Measurements from ENCODE around the gene PDLIM4.

PDLIM4 gene, protein sequence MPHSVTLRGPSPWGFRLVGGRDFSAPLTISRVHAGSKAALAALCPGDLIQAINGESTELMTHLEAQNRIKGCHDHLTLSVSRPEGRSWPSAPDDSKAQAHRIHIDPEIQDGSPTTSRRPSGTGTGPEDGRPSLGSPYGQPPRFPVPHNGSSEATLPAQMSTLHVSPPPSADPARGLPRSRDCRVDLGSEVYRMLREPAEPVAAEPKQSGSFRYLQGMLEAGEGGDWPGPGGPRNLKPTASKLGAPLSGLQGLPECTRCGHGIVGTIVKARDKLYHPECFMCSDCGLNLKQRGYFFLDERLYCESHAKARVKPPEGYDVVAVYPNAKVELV

DNA sequence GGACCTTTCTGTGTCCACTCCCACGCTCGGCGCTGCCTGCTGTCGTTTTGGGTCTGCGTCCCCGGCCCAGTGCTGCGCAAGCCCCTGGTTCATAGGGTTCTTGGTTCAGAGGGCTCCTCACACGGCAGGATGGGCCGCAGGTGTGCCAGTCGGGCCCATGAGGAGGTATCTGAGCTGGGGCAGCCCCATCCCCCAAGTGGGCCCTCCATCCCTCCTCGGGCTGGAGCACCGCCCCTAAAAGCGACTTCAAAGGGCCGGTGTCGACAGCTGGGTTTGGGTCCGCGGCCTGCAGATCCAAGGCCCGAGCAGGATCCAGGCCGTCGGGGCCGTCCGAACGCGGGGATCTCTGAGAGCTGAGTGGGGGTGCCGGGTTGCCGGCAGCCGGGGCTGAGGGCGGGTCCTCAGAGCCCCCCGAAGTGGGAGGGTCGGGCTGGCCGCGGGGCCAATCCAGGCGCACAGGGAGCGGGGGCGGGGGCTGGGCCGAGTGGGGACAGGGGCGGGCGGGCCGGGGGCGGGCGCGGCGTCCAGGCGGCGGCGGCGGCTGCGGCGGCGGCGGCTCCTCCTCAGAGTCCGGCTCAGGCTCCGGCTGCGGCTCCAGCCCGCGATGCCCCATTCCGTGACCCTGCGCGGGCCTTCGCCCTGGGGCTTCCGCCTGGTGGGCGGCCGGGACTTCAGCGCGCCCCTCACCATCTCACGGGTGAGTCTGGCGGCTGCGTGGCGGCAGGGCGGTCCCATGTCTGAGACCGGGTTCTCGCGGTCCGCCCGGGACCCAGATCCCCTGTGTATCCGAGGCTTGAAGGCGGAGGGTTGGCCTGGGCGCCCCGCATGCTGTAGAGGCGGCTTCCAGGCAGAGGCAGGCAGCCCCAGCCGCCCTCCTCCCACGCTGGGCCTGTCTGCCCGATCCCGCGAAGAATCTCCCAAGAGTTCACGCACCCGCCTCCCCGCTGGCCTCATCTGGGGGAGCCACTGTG lies at the start of gene PDLIM4:
Gene PDLIM4, plus strand, starts transcription at position 566 of the 971 bp plus-strand sequence. Its CDS starts 39 bp downstream, at position 605.
- no peak for DNase-seq

DNA sequence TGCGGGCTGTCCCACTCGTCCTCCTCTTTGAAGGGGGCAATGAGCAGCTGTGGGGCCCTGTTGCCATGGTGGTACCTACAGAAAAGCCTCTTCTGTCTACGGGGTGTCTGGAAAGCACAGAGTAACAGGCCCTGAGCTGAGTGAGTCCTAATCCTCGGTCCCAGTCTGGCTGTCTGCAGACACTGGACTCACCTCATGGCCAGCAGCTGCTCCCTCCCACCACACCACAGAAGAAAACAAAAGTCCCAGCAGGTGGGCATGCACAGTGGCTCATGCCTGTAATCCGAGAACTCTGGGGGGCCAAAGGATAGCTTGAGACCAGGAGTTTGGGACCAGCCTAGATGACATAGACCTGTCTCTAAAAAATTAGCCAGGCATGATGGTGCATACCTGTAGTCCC lies 49.7 kb upstream of the PDLIM4 start:
- no peak for DNase-seq

DNA sequence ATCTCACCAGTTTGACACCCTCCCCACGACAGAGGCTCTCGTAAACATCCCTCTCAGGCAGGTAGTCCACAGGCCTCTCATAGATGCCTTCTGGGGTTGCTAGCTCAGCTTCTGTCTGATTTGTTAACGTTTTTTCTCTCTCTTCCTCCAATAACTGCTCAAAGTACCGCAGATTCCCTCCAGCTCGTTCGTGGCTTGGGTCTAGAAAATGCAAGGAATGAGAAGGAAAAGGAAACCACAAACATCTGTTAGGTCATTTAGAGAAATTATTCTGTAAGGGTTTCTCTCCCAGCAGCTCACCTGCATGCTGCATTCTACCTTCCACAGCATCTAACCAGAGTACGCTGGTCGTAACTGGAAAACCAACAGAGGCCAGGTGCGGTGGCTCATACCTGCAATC lies 48.4 kb upstream of the PDLIM4 start:
- DNase-seq: no peak

DNA sequence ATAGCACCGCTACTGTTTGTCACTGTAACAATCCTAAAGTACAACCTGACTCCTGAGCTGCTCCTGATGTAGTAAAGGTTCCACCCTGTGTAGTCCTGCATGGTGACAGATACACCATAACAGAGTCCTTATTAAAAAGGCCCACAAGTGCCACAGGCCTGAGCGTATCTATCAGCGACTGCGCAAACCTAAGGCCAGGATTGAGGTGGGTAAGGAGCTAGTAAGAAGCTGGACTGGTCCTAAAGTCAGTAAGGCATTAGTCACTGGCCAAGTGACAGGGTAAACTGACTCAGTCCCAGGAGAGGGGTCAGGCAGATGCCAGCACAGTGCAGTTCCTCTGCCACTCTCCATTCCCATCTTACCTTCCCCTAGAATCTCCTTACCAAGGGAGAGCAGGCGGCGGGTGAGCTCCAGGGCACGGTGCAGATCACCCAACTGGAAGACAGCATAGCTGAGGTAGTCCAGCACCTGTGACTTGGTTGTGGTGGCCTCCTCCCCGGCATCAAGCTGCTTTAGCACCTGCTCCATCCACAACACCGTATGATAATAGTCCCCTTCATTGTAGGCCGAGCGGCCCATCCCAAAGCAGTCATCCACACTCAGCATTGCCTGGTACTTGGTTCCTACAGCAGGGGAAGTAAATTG lies 47.5 kb upstream of the PDLIM4 start:
- no peak for DNase-seq

DNA sequence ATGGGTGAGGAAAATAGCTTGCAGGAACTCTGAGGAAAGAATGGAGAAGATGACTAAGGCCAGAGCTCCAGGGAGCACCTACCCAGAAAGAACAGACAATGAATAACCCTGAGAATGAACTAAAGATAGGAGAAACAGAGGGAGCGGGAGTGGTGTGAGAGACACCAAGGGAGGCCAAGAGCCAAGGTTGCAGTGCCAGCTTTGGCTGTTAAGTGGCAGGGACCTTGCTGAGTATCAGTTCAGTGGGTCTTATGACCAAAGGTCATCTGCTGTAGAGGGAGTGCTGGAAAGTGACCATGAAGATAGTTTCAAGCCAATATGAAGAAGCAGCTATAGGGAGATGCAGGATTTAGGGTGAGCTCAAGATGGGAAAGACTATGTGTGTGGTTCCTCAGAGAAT lies 46.6 kb upstream of the PDLIM4 start:
- no peak for DNase-seq

DNA sequence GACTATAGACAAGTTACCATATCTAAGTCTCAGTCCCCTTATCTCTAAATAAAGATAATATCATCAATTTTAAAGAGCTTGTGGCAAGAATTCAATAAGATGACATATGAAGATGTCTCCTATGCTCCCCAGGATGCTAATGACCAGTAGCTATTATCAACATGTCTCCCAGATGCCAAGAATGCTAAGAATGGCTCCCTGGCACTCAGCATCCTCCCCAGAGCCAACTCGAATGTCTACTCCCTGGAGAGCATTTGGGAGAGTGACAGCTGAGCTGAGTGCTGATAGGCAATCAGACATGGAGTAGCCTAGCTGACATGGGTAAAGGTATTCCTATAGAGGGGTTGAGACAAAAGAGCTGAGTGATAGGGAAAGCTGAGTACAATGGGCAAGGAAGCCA lies 45.7 kb upstream of the PDLIM4 start:
- DNase-seq: no peak

DNA sequence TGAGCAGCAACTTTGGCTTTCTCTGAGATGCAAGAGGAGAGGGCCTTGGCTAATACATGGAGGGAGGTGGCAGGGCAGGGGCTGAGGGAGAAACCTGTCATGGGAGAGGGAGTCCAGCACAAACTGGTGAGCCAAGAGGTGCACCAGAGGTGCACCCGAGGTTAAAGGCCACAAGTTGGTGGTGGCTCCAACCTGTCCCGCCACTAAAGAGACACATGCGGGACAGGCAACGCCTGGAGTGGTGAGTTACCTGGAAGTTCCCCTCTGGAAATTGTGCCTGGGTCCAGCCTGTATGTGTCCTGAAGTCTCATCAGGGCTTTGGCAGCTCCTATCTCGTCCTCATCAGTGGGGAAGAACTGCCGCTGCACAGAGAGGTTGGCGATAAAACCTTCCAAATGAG lies 43.8 kb upstream of the PDLIM4 start:
- no peak for DNase-seq

DNA sequence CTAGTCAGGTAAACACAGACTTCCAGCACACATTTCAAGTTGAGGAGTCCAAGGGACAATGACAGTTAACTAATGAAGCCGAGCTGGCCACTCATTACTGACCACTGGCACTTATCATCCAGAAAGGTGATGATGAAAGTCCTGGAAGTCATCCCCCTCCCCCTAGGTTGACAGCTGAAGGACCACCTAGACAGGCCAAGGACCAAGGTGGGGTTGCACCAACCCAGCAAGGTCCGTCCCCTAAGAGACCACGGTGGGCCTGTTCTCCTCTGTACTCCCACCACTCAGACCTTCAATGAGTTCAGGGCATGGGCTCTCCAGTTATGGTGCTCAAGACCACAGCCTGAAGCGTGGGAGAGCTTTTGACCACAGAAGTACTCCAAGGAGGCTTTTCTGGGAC lies 43.0 kb upstream of the PDLIM4 start:
- DNase-seq: no peak

DNA sequence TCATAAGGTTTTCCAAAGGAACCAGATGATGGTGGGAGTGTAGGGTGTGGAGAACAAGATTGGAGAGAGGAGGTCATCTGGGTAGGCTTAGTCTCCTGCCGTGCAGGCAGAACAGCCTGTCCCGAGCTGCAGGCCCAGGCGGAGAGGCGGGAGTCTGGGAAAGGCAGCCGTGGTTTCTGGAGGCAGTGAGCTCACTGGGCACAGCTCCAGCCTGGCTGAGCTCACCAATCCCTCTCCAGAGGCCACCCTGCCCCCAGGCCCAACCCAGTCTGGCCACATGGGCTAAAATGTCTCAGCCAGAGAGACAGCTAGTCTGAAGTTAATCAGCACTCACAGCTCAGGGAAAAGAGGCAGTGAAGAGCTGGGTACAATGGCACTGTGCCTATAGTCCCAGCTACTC lies 42.2 kb upstream of the PDLIM4 start:
- DNase-seq: no peak

DNA sequence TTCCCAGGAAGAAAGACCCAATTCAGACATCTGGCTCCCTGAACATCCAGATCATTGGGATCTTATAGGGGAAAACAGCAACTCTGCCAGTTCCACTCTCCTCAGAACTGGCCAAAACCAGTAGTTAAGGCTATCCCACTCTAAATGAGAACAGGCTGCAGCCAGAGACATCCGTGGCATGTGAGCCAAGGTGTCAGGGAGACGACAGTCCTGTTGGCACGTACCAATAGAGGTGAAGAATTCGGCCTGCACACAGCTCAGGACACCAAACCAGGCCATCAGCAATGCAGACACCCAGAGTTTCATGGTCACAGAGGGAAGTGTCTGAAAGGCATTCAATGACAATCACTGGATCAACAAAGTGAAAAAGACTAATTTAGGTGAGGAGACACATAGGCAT lies 39.2 kb upstream of the PDLIM4 start:
- no peak for DNase-seq

DNA sequence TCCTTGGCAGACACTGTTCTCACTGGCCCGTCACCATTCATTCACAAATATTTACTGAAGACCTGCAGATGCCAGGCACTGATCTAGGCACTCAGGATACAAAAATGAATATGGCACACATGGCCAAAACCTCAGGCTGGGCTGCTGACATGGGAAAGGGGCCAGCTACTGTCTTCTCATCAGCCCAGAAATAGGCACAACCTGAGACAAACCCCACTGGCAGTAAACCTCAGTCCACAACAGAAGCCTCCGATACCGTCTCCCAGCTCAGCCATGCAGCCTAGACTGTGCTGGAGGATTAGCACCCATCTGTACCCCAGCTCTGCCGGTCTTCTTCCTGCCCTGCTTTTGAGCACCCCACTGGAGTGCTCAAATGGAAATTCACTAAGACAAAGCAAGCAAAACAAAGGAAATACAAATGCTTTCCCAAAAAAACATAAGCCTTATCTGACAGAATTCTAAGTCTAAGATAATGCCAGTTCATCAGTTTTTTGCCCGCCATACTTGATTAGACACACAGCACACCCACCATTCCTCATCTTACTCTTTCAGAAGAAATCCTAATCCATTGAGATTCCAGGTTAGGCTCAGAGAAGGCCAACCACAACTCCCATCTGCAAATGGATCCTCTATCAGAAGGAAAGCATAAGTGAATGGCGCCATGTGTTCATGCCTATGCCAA lies 38.1 kb upstream of the PDLIM4 start:
- no peak for DNase-seq

DNA sequence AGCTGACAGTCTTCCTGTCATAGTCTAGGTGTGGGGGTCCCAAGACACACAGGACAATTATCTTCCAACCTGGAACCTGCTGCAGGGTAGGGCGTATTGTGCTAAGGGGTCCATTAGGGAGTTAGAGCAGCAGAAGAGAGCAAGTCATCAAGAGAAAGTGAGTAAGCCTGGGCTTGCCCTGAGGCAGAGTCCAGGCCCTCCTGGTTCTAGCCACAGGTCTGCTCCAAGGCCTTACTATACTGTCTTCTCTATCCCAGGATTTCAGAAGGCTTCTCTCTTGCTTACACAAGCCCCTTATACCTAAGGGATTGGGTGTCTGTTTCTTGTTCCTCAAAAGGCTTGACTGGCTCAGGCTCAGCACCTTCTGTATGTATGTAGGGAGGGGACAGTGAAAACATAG lies 37.5 kb upstream of the PDLIM4 start:
- no peak for DNase-seq

DNA sequence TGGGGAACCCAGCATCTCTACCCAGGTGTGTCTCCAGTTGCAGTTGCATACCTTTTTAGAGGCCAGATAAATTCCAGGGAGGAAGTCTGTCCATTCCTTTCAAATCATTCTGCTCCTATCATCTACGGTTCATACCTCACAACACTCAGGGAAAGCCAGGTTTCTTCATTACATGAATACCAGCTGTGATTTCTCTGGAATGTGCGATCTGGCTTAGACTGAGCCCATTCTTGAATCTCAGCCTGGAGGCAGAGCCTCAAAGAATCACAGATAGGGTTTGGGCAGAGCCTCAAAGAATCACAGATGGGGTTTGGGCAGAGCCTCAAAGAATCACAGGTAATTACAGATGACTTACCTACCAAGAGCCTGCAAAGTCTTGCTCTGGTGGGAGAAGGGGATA lies 37.0 kb upstream of the PDLIM4 start:
- no peak for DNase-seq

DNA sequence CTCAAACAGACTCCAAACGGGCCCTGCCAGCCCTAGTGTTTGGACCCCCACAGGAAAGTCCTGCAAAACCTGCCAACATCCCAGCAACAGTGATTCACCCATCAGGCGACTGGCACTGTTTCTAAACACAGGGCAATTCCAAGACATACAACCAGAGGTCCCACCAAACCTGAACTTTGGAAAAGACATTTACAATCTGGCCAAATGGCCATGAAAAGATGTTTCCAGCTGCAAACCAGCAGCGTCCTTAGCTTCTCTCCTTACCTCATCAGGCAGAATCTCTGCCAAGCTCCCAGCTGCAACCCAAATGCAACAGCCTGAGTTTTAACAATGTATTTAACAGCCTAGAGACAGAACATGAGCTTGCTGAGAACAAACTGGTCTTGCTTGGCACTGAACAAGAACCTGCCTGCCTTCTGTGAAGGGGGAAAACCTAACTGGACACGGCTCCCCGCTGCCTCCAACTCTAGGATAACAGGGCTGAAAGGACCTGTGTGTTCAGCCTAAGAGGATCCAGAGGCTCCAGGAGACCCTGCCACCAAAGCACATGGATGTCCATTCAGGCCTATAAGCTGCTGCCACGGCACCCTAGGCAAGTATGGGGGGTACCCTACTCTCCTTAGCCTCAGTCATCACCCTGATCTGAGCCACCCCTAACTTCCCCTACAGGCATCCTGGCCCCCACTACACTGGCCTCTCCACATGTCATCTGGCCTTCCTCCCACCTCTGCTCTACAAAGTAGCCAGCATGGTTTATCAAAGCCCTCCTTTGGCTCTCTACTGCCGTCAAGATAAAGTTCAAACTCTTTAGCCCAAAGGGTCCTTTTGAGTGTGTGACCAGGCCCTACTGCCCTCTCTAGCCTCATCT lies 35.5 kb upstream of the PDLIM4 start:
- no peak for DNase-seq

DNA sequence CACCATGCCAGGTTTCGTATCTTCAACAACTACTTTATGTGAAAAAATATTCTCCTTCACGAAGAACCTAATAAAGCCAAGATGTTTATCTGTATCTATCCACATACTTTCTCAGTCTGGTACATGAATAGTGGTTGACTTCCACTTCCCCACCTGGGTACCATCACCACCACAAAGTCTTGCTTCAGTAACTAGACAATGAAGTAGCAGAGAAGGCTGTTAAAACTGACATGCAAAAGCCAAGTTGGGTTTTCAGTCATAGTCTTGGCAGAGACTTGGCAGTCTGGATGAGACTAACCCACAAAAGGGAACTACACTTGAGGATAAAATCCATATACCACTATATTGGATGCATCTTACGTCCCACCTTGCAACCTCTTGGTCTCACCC lies 34.9 kb upstream of the PDLIM4 start:
- DNase-seq: no peak

DNA sequence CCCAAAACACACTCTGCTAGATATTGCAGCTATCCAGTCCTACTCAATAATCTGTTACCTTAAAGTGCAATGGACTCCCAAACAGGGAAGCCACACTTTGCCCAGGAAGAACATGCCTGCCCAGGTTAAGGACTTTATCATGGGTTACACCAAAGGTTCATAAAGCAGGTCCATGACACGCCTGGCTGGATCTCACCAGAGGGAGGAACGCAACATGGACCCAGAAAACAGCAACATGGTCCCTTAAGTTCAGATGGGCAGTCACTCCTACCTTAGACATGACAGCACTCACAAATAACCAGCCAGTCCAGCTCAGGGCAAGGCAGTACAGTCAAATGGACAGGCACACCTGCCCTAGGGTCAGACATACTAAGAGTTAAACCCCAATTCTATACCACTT lies 33.6 kb upstream of the PDLIM4 start:
- DNase-seq: no peak

DNA sequence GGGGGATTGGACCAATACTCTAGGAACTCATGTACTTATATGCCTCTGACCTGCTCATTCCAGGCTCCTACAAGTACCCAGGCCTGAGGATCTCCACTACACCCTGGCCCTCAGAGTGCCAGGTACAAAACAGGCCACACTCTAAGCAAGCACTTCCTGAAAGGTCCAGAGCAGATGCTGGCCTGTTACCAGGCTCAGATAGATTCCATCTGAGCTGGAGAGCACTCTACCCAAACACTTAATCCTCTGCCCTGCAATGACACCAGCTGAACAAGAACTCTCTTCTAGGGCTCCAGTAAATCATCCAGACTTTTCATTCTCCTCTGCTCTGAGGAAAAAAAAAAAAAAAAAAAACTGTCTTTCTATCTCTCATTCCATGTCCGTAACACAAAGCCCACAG lies 32.8 kb upstream of the PDLIM4 start:
- DNase-seq: no peak

DNA sequence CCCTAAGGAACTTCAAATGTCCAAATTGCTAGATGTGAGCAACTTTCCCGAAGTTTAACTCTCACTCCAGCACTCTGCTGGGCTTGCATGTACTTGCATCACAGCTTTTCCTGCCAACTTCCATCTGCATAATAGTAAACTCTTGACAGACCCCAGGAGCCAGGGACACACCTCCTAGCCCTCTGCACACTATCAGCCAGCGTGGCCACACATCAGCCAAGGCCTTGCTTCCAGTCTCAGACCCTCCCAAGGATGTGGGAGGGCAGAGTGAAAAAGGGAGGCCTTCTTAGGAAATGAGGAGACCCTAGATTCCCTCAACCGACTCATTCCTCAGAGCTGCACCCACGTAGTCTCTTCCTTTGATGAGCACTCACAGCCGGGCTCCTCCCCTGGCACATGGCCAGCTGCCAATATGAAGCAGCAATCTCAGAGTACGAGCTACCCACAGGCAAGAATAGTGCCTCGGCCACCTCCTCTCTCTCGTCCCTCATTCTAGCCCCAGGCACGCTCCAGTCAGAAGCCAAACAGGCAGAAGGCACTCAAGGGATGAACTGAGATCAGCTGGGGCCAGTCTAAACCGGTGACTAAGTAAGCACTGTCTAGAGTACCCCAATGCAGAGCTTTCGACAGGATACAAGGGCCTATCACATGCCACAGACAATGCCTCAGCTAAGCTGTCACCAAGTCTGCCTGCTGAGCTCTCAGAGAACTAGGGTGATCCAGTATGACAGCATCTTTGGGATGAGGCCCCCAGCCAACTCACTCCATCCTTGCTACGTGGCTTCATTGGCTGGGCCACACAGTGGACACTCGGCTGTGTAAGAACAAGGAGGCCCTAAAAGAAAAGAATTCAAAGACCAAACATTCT lies 32.1 kb upstream of the PDLIM4 start:
- DNase-seq: peak; percentile 6

DNA sequence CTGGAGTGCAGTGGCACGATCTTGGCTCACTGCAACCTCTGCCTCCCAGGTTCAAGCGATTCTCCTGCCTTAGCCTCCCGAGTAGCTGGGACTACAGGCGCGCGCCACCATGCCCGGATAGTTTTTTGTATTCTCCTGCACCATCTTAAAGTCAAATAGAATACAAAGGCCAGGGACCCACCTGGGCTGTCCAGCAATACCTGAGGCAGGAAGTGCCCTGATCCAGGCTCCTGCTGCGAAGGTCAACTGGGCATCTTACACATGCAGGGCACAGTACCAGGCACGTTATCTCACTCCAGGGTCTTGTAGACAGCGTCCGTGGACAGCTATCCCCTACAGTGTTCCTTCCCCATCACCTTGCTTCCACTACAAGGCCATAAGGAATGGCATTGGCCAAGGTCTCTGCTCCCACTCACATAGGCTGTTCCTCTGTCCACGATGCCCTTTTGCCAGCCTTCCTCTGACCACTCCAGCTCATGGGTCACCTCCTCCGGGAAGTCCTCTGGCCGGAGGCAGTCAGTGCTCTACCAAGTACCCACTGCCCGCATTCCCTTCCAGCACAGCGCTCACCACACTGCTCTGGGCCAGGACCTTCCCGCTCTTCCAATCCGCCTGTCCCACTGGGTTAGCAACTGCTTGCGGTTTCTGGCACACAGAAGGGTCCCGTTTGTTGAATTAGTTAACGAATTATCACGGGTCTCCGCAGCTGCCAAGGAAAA lies 30.8 kb upstream of the PDLIM4 start:
- no peak for DNase-seq

DNA sequence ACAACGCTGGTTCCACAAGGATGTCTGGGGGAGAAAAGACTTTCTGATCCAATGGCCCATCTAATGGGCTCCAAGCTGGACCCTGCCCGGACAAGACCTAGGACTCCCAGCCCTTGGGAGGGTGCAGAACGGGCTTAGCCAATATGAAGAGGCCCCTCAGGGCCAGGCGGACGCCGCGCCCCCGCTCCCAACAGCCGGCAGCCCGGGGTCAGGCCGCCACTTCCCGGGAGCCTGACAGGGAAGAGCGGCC lies 30.3 kb upstream of the PDLIM4 start:
- DNase-seq: no peak

Measured in NCI-H748 treated with DMSO at 0.1 percent for 48 hours (cell line).